SK-N-MC (cell line): ENCODE results near the gene PTRHD1.
"Not testable (repeated sequence)": the region's sequence is repeated elsewhere in the genome, so short reads cannot be mapped to it uniquely, and the experiment has no call there.

ENCODE experiments used
- EZH2 ChIP-seq: fragments of 200-600 bp; sonication (generic); IDR thresholded peaks from one replicate; pipeline ENCODE4 v1.6.1; 2017; ENCODE audit warnings: antibody characterized with exemption
- FOXP2 ChIP-seq: optimal IDR thresholded peaks from 2 replicates; pipeline ENCODE3; 2011; ENCODE audit warnings: mild to moderate bottlenecking, moderate library complexity; ENCODE audit not compliant: insufficient read depth; ENCODE audit errors: extremely low read length, control extremely low read depth
- POLR2AphosphoS5 ChIP-seq: IDR thresholded peaks from 2 replicates; pipeline ENCODE4 v1.6.1; 2012; ENCODE audit warnings: mild to moderate bottlenecking, low read depth, low read length, borderline replicate concordance

DNA sequence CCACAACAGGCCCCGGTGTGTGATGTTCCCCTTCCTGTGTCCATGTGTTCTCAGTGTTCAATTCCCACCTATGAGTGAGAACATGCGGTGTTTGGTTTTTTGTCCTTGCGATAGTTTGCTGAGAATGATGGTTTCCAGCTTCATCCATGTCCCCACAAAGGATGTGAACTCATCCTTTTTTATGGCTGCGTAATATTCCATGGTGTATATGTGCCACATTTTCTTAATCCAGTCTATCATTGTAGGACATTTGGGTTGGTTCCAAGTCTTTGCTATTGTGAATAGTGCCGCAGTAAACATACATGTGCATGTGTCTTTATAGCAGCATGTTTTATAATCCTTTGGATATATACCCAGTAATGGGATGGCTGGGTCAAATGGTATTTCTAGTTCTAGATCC lies 7.3 kb upstream of the PTRHD1 start:
- not testable (repeated sequence) for TF ChIP-seq EZH2, POLR2AphosphoS5, FOXP2
